Upper lobe of right lung (tissue), 1 donor: ENCODE measurements around the gene SLX4IP. TPM values are rescaled to one million over a fixed set of nuclear protein-coding genes. Genes with fewer than 3 reads are reported as not detected.

Experiments
- ATAC-seq: fragments of 200-7000 bp; cut with Tn5 transposase; one replicate; pipeline ENCODE4 v1.9.1; 2020; ENCODE audit warnings: mild to moderate bottlenecking, moderate library complexity
- DNase-seq: peaks from one replicate; pipeline ENCODE4 v3.0.0-alpha.2; 2020
- H3K27ac ChIP-seq: fragments of 200-600 bp; one replicate; pipeline ENCODE4 v1.8.0; 2022
- H3K27me3 ChIP-seq: fragments of 200-600 bp; one replicate; pipeline ENCODE4 v1.8.0; 2022; ENCODE audit warnings: mild to moderate bottlenecking
- H3K36me3 ChIP-seq: fragments of 200-600 bp; one replicate; pipeline ENCODE4 v1.8.0; 2022
- H3K4me1 ChIP-seq: fragments of 200-600 bp; one replicate; pipeline ENCODE4 v1.8.0; 2022
- H3K4me3 ChIP-seq: fragments of 200-600 bp; one replicate; pipeline ENCODE4 v1.8.0; 2022; ENCODE audit warnings: mild to moderate bottlenecking
- H3K9me3 ChIP-seq: fragments of 200-600 bp; one replicate; pipeline ENCODE4 v1.8.0; 2022
- CTCF ChIP-seq: fragments of 200-600 bp; IDR thresholded peaks from one replicate; pipeline ENCODE4 v1.8.0; 2022; ENCODE audit warnings: antibody characterized with exemption
- intact Hi-C: fragments of 100-400 bp; cut with DNase I; formaldehyde crosslinking; loops from one replicate; pipeline ENCODE4 v1.11.0; 2022
- total RNA-seq: library from RNA; stranded (reverse); fragmentation: NEBNext Ultra II Directional; extraction: Animal tissue kit (Norgen Biotek cat#: 25700); gene quantifications from one replicate; pipeline ENCODE4 v1.2.1, GENCODE V29; 2021
- donor health status: DM: no; HTN: yes; CAD: no; lungs with severe emphysema.

The SLX4IP gene
- total RNA-seq, 1 donor from 2014 or later = 5.4 TPM

GRCh38 chr20:10663756-10664155 is 228.7 kb downstream of the SLX4IP start:
- DNase-seq (no peak), ATAC-seq (no peak)
- H3K27me3 ChIP-seq = no peaks in the 10 kb centered on the region
- no peak overlapping the region for H3K4me3 ChIP-seq
- no peaks in the 10 kb centered on the region for H3K9me3 ChIP-seq
- no peak for TF ChIP-seq CTCF
- no peak overlapping the region for H3K27ac ChIP-seq
- intact Hi-C loops = no loop called here
- peaks cover 61% of the 10 kb centered on the region for H3K36me3 ChIP-seq
- H3K4me1 ChIP-seq = peaks cover 52% of the 10 kb centered on the region

GRCh38 chr20:10665027-10665561 is 230.0 kb downstream of the SLX4IP start:
- H3K27ac ChIP-seq = no peak overlapping the region
- H3K4me1 ChIP-seq = peaks cover 58% of the 10 kb centered on the region
- H3K36me3 ChIP-seq = peaks cover 61% of the 10 kb centered on the region
- no peak for TF ChIP-seq CTCF
- H3K27me3 ChIP-seq = no peaks in the 10 kb centered on the region
- ATAC-seq (no peak), DNase-seq (no peak)
- intact Hi-C loops = no loop called here
- no peak overlapping the region for H3K4me3 ChIP-seq
- no peaks in the 10 kb centered on the region for H3K9me3 ChIP-seq

- H3K4me3 ChIP-seq = no peak overlapping the region
- DNase-seq (no peak), ATAC-seq (no peak)
- TF ChIP-seq CTCF = no peak
- no peaks in the 10 kb centered on the region for H3K27me3 ChIP-seq
- no peaks in the 10 kb centered on the region for H3K9me3 ChIP-seq
- peaks cover 52% of the 10 kb centered on the region for H3K4me1 ChIP-seq
- peak overlapping the region; percentile 14 for H3K27ac ChIP-seq
- intact Hi-C loops = no loop called here
- H3K36me3 ChIP-seq = peaks cover 56% of the 10 kb centered on the region
Observed at GRCh38 chr20:10665791-10666190, 230.7 kb downstream of the SLX4IP start.

- TF ChIP-seq CTCF = no peak
- no peak overlapping the region for H3K4me3 ChIP-seq
- no peaks in the 10 kb centered on the region for H3K9me3 ChIP-seq
- peak overlapping the region; percentile 14 for H3K27ac ChIP-seq
- DNase-seq (no peak), ATAC-seq (no peak)
- no peaks in the 10 kb centered on the region for H3K27me3 ChIP-seq
- intact Hi-C loops = no loop called here
- peaks cover 49% of the 10 kb centered on the region for H3K4me1 ChIP-seq
- peaks cover 50% of the 10 kb centered on the region for H3K36me3 ChIP-seq
Observed at GRCh38 chr20:10666221-10667076, 231.3 kb downstream of the SLX4IP start.

- Histone ChIP-seq H3K27me3 (no peaks in the 10 kb centered on the region), H3K4me3 (no peak overlapping the region), H3K27ac (peak overlapping the region; percentile 14), H3K36me3 (peaks cover 44% of the 10 kb centered on the region), H3K4me1 (peaks cover 49% of the 10 kb centered on the region), H3K9me3 (no peaks in the 10 kb centered on the region)
- DNase-seq (no peak), ATAC-seq (no peak)
- no peak for TF ChIP-seq CTCF
- intact Hi-C loops = no loop called here
Observed at GRCh38 chr20:10667077-10667401, 231.9 kb downstream of the SLX4IP start.
